GM19193 (cell line): ENCODE data around the gene TRIP13.

ENCODE experiments used
- POLR2A ChIP-seq: IDR thresholded peaks from 4 replicates; pipeline ENCODE4 v1.6.1; 2011; ENCODE audit not compliant: insufficient read depth, insufficient read length; ENCODE audit errors: extremely low read depth

The TRIP13 gene

DNA sequence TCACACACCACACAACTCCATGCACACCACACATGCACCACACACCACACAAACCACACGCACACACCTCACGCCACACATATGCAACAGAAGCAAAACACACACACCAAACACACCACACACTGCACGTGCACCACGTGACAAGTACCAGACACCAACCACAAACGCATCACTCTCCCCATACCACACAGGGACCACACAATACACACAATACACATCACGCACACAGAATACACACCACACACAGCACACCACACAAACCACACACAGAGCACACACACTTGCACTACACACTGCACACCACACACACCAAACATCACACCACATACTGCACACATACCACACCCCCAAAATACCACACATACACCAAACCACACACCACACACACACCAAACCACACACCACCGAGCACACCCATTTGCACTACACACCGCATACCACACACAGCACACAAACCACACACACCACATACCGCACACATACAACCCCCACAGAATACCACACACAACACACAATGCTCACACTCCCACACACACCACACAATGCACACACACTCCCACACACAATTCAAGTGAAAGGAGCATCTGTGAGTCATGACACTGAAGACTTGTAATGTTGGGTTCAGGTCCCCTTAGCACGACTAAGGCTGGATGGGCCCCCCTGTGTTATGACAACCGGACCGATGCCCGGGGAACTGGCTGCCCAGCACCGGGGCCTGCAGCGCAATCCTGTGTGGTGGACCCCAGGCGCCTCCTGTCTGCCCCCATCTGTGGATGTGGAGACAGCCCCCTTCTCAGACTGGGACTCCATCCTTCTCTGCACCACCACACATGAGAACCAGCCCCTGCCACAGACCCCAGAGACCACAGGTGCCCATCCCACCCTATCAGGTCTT lies 35.9 kb upstream of the TRIP13 start:
- no peak for TF ChIP-seq POLR2A

DNA sequence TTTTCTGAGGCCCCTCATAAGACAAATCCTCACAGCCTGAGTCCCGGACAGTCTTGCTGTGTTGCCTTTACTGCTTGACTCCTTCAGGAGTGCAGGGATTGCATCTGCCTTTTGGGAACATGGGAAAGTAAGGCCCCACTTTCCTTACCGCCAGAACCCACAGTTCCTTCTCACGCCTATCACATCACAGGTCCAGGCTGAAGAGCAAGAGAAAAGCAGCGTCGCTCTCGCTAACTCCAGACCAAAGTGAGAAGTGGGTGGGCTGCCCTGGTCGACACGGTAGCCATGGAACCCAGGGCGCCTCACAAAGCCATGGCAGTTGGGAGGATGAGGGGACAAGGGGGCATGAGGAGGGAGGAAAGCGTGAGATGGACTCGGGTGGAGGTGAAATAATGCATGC lies 34.0 kb upstream of the TRIP13 start:
- TF ChIP-seq POLR2A = no peak

DNA sequence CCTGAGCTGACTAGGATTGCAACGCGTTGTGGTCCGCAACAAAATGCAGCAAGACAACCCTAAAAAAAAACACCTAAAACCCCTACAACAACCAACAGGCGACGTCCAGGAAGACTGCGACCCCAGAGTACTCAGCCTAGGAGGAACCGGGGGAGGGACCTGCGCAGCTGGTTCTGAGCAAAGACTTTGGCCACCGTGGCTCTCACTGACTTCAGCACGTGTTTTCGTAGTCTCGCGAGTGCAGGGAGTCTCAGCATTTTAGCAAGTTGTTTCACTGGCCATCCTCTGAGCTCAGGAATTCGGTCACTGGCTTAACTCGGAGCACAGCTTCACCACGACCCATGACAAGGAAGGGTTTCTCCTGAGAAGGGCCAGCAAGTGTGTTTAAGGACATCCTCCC lies 33.3 kb upstream of the TRIP13 start:
- TF ChIP-seq POLR2A = no peak

DNA sequence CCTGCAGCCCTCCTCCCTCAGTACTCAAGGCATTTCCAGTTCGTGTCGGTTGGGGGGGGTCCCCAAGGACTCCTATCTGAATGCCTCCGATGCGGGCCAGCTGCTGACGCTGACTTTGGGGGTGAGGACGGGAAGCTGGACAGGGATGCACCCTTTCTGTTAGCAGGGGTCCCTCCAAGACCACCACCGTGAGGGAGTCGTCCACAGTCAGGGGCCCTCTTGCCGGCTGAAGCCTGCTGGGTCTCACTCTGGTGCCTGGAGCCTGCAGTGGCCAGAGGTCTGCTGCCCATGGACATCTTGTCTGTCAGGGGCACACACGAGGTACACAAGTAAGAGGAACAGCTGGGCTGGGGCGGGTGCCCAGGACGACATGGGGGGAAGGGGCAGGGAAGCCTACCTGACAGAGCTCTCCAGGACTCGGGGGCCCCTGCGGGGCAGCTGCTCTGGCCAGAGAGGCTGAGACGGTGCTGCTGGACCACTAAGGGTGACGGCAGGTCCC lies 32.8 kb upstream of the TRIP13 start:
- no peak for TF ChIP-seq POLR2A

DNA sequence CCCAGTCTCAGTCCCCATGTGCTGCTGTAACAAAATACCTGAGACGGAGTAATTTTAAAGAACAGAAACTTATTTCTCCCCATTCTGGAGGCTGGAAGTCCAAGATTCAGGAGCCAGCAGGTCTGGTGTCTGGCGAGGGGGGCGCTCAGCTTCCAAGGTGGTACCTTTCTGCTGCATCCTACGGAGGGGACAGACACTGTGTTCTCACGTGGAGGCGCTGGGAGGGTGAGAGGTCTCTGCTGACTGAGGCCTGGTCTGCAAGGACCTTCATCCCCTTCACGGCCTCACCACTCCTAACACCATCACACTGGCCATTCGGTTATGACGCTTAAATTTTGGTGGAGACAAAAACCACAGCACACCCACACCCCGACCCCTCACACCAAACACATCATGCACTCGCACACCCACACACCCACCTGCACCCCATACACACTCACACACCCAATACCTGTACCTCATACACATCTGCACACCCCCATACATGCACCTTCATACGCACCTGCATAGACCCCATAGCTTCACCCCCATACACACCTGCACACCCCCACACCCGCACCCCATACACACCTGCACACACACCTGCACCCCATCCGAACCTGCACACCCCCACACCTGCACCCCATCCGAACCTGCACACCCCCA lies 32.1 kb upstream of the TRIP13 start:
- no peak for TF ChIP-seq POLR2A

DNA sequence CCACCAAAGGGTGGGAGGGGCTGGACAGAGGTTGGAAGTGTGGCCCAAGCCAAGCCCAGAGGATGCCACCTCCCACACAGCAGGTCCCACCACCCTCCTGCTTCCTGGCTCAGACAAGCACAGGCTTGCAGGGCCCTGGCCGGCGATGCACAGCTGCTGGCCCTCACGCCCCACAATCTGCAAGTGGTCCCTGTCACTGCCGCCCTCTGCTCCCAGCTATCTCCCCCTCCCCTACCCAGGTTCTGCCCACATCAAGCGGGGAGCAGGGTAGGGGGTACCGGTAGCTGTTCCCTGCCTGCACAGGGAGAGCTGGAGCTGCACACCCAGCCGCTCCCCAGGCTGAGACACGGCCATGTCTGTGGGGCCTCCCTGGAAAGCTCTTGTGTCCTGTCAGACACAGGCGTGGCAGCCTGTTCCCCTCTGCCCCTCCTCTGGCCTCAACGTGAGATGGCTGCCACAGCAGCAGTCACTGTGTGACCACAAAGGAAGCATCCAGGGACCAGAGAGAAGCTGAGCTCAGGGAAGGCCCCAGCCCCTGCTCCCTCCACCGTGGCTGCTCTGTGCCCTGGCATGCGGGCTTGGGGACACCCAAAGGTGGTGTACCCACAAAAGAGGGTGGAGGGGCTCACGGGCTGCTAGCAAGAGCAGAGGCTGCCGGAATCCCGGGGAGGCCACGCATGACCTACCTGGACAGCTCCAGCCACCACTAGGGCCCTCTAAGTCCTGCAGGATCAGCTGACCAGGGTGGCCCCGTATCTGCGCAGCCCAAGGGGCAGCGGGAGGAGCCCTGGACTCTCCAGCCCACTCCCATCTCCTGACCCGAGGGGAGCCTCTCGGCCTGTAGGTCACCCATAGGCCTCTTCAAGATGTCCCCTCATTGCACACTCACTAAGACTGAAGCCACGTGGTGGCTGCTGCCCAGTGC lies 31.0 kb upstream of the TRIP13 start:
- TF ChIP-seq POLR2A = no peak

DNA sequence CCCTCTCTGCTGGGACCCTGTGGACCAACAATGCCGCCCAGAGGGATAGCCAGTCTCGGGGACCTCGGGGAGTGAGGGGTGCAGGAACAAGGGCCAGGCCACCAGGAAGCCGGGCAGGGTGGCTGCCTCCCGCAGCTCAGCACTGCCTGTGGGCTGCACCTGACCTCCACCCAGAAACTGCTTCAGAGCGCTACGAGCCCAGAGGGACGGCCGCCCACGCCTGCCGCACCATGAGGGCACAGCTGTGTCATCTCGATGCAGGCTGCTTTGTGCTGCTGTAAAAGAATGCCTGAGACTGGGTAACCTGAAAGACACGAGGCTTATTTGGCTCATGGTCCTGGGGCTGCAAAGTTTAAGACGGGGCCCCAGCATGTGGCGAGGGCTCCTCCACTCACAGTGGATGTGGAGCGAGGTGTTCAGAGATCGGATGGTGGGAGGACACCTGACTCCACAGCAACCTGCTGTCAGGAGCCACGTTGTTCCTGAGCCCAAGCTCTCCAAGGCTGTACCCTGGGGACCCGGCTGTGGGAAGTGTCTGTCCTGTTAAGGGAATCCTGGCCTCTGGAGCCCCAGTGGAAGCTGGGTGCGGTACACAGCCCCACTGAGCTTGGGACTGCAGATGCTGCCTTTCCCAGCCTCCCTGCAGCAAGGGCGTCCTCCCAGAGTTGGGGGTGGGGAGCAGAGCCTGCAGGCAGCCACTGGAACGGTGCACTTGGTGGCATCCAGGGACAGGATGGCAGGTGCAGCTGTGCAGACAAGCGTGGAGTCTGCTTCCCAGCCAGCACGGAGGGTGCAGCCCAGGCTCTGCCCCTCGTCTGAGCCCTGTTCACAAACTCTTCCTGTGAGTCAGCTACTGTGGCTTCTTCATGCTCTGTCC lies 30.1 kb upstream of the TRIP13 start:
- TF ChIP-seq POLR2A = no peak

DNA sequence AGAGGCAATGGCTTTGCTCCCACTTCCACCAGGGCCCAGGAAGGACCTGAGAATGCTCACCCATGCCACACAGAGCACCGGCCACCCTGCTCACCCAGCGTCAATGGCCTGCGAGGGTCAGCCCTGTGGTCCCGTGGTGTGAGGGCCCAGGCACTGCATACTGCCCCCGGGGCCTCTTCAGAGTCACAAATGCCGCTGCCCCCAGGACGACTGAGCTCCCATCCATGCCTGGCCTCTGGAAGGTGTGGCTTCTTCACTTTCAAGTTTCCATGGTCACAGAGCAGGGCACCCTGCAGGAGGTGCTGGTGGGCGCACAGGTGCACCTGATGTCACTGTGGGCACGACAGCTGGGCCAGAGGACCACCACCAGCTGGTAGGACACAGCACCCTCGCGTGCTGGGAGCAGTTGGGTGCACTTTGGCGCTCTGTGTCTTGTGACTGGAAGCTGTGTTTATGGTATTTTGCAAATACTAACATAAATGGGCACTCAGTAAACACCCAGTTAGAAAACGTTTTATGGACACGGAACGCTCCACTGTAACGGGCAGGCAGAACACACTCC lies 29.4 kb upstream of the TRIP13 start:
- TF ChIP-seq POLR2A = no peak

DNA sequence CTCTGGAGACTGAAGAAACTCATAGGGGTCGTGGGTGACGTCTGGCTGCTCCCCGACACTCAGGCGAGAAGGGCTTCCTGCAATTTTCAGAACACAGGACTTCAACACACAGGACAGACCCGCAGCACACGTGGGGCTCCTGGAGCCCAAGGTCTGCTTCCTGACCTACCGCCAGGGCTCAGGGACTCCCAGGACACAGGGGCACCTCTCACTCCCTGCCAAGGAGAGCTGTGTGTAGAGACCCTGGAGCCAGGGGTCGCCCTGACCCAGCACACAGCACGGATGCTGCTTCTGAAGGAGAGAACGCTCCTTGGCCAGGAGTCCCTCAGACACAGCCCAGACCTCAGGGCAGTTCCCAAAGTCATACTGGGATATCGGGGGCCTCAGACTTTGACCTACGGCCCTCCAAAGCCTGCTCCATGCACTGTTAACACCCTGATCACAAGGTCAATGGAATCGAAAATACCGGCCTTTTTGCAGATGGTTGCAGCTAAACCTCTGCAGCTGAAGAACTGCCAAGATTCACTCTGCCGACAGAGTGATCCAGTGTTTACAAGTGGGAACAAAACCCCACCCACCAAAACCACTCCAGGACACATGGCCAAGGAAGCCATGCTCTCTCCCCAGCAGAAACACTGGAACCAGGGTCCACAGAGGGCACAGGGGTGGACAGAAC lies 28.1 kb upstream of the TRIP13 start:
- TF ChIP-seq POLR2A = no peak

DNA sequence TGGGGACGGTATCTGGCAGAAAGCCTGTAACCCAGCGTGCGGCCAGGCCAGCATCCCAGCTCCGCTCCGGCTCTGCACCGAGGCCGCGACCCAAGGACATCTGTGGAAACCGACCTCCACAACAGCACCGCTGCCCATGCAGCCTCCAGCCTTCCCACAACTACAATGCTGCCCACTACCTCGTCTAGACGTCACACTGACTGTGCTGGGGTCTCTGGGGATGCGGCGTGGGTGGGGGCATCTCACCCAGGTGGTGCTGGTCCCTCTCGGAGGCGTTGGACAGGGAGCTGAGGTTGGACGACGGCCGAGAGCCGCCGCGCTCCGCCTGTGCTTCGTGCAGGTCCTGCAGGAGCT lies 27.5 kb upstream of the TRIP13 start:
- no peak for TF ChIP-seq POLR2A

DNA sequence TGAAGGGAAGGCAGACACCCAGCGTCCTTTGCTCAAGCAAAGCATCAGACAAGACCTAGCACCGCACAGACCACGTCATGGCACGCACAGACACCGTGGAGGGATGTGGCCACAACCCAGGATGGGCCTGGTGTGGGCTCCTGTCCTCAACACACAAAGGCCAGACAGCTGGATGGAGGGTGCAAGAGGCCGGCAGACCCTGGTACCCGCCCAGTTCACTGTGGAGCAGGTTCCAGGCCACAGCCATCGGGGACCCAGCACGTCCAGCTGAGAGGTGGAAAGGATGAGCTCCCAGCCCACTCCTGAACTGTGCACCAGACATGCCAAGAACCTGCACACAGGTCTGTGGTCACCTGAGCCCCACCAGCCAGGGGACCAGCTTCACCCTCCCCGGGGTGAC lies 26.9 kb upstream of the TRIP13 start:
- TF ChIP-seq POLR2A = no peak

DNA sequence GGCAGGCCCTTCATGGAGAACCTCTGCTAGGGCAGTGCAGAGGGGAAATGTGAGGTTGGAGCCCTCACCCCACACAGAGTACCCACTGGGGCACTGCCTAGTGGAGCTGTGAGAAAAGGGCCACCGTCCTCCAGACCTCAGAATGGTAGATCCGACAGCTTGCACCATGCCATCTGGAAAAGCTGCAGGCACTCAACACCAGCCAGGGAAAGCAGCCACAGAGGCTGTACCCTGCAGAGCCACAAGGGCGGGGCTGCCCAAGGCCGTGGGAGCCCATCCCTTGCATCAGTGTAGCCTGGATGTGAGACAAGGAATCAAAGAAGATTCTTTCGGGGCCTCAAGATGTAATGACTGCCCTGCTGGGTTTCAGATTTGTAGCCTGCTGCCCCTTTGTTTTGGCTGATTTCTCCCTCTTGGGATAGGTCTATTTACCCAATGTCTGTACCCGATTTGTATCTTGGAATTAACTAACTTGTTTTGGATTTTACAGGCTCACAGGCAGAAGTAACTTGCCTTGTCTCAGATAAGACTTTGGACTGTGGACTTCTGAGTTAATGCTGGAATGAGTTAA lies 25.3 kb upstream of the TRIP13 start:
- no peak for TF ChIP-seq POLR2A
